Colonic mucosa (tissue), 4 donors: ENCODE measurements around the gene AMOT. TPM values are rescaled to one million over a fixed set of nuclear protein-coding genes. Genes with fewer than 3 reads are reported as not detected.

ENCODE experiments used
- DNase-seq: peaks from one replicate; pipeline ENCODE4 v3.0.0-alpha.2; 2020
- H3K27ac ChIP-seq: fragments of 200-600 bp; one replicate; pipeline ENCODE4 v1.8.0; 2021
- H3K27me3 ChIP-seq: fragments of 200-600 bp; one replicate; pipeline ENCODE4 v1.8.0; 2021
- H3K36me3 ChIP-seq: fragments of 200-600 bp; one replicate; pipeline ENCODE4 v1.8.0; 2021
- H3K4me1 ChIP-seq: fragments of 200-600 bp; one replicate; pipeline ENCODE4 v1.8.0; 2021; ENCODE audit warnings: mild to moderate bottlenecking
- H3K4me3 ChIP-seq: fragments of 200-600 bp; one replicate; pipeline ENCODE4 v1.8.0; 2021
- H3K9ac ChIP-seq, 2 donors: one replicate each; pipeline ENCODE4 v1.7.0; 2013; ENCODE audit warnings: control low read depth in 2 of 2, low read depth in 2 of 2, low read length in 2 of 2
- H3K9me3 ChIP-seq: fragments of 200-600 bp; one replicate; pipeline ENCODE4 v1.8.0; 2021
- intact Hi-C: fragments of 100-400 bp; cut with DNase I; formaldehyde crosslinking; loops from one replicate; pipeline ENCODE4 v1.14.1; 2022
- total RNA-seq, 2 donors: library from RNA; stranded (reverse); fragmentation: NEBNext Ultra II Directional in 1 of 2; extraction: Animal tissue kit (Norgen Biotek cat#: 25700) in 1 of 2; gene quantifications; one replicate each; pipeline ENCODE4 v1.2.1, GENCODE V29; 2021
- TF ChIP-seq, protein P1 (sequence below): fragments of 200-600 bp; IDR thresholded peaks from one replicate; pipeline ENCODE4 v1.8.0; 2022; ENCODE audit warnings: antibody characterized with exemption, mild to moderate bottlenecking
- donor health status: healthy.
- donor health status: DM: no; HTN: no; CAD: no.
- donor health status: DM: no; HTN: no; CAD: no.

AMOT gene
- total RNA-seq, 2 donors from 2014 or later = 23.3 to 24.2 TPM

DNA sequence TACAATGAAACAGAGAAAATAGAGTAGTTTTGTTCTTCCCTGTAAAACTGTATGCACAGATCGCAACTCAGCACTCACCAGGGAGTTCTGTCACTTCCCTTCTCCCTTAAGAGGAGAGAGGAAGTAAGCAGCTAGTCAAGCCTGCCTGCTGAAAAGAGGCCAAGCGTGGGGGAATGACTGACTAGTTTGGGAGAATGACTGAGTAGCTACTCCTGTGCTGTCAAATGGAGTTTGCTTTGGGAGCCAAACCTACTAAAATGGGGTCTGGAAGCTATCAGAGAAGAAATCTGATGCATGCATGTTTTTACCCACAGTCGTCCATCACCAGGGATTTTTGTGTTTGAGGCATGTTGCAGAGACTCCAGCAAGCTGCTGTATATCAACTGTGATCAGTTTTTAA is 106.3 kb downstream of the AMOT start:
- Histone ChIP-seq H3K4me1 (no peaks in the 10 kb centered on the region), H3K9me3 (no peaks in the 10 kb centered on the region), H3K27ac (no peak overlapping the region), H3K4me3 (no peak overlapping the region), H3K36me3 (no peaks in the 10 kb centered on the region), H3K27me3 (no peaks in the 10 kb centered on the region), H3K9ac (no peak overlapping the region)
- TF ChIP-seq, protein P1, sequence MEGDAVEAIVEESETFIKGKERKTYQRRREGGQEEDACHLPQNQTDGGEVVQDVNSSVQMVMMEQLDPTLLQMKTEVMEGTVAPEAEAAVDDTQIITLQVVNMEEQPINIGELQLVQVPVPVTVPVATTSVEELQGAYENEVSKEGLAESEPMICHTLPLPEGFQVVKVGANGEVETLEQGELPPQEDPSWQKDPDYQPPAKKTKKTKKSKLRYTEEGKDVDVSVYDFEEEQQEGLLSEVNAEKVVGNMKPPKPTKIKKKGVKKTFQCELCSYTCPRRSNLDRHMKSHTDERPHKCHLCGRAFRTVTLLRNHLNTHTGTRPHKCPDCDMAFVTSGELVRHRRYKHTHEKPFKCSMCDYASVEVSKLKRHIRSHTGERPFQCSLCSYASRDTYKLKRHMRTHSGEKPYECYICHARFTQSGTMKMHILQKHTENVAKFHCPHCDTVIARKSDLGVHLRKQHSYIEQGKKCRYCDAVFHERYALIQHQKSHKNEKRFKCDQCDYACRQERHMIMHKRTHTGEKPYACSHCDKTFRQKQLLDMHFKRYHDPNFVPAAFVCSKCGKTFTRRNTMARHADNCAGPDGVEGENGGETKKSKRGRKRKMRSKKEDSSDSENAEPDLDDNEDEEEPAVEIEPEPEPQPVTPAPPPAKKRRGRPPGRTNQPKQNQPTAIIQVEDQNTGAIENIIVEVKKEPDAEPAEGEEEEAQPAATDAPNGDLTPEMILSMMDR = no peak
- no peak for DNase-seq
- intact Hi-C loops = no loop called here

DNA sequence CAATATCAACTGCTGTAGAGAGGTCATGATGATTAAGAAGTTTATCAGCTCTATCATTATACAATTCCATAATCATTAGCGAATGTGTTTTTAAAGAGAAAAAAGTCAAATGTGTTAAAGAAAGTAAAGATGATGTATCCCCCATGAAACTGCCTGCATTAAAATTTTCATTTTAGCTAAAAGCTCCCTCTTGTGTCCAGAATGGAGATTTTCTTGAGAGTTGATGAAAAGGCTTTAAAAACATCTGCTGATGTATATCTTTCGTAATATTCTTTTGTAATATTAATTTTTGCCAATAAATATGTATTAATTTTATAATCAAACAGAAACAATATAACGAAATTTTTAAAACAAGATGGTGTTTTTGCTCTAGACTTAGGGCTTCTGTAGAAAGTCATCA is 108.8 kb downstream of the AMOT start:
- no peak for DNase-seq
- no peak overlapping the region for H3K4me3 ChIP-seq
- no peaks in the 10 kb centered on the region for H3K36me3 ChIP-seq
- no peaks in the 10 kb centered on the region for H3K27me3 ChIP-seq
- intact Hi-C loops = no loop called here
- H3K9me3 ChIP-seq = no peaks in the 10 kb centered on the region
- no peak overlapping the region for H3K27ac ChIP-seq
- no peaks in the 10 kb centered on the region for H3K4me1 ChIP-seq
- H3K9ac ChIP-seq = no peak overlapping the region
- TF ChIP-seq, protein P1 = no peak

Other genes starting within 250 kb of the AMOT start
- not detected for gene LHFPL1, start 160.9 kb downstream of the AMOT start, total RNA-seq